Activated CD4-positive, alpha-beta memory T cell treated with anti-CD3 and anti-CD28 coated beads for 36 hours (primary cell): Measurements from ENCODE around the gene PITPNM3. TPM values are rescaled to one million over a fixed set of nuclear protein-coding genes. Genes with fewer than 3 reads are reported as not detected.
"Not testable (repeated sequence)": the region's sequence is repeated elsewhere in the genome, so short reads cannot be mapped to it uniquely, and the experiment has no call there.

Source experiments
- CTCF ChIA-PET: fragments of 350-600 bp; sonication (Branson Sonifier 250); formaldehyde crosslinking; loops from one replicate; lab custom pipeline; 2021; ENCODE audit warnings: antibody characterized with exemption, inconsistent platforms; lab: Charles Lee
- POLR2A ChIA-PET: fragments of 350-600 bp; sonication (Branson Sonifier 250); formaldehyde crosslinking; loops from one replicate; lab custom pipeline; 2021; ENCODE audit warnings: antibody characterized with exemption; lab: Charles Lee
- DNase-seq: peaks from one replicate; pipeline ENCODE4 v3.0.0-alpha.2; 2020
- H3K27ac Mint-ChIP-seq: one replicate; pipeline ENCODE4 v1.8.0; 2021; ENCODE audit warnings: mixed read lengths
- H3K27me3 Mint-ChIP-seq: one replicate; pipeline ENCODE4 v1.8.0; 2021; ENCODE audit warnings: mixed read lengths
- H3K36me3 Mint-ChIP-seq: one replicate; pipeline ENCODE4 v1.8.0; 2021; ENCODE audit warnings: mixed read lengths
- H3K4me1 Mint-ChIP-seq: one replicate; pipeline ENCODE4 v1.8.0; 2021; ENCODE audit warnings: low read depth, mixed read lengths
- H3K4me3 Mint-ChIP-seq: one replicate; pipeline ENCODE4 v1.8.0; 2021; ENCODE audit warnings: mild to moderate bottlenecking, mixed read lengths
- H3K9me3 Mint-ChIP-seq: one replicate; pipeline ENCODE4 v1.8.0; 2021; ENCODE audit warnings: mixed read lengths
- intact Hi-C: fragments of 100-400 bp; cut with micrococcal nuclease; formaldehyde crosslinking; loops from one replicate; pipeline ENCODE4 v1.15.1; 2023
- total RNA-seq, 2 experiments: library from RNA; stranded (reverse); gene quantifications; one replicate each; pipeline ENCODE4 v1.2.3, GENCODE V29; 2021

The PITPNM3 gene
- total RNA-seq, 2 experiments from 2014 or later = 0.41 to 0.48 TPM

DNA sequence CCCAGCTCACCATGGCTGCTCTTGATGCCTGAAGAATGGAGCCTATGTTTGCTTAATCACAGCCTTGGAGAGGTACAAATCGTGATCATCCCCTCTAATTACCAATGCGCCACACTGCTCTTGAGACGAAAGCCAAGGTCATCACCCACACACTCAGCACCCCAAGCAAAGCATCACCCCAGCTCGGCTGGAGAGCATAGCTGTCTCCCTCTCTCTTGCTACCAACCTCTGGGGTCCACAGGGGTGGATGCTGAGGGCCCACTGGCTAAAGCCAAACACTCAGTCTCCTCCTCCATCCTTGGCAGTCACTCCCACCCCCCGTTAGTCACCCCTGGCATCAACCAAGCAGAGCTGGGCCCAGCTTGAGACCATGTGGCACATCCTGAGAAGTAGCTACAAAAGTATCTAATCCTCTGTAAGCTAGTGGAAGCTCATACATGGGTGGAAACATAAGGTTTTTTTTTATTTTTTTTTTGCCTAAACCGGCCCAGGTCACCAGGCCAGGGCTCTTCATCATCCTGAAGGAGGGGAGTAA lies 67.3 kb downstream of the PITPNM3 start:
- intact Hi-C loops = no loop called here
- H3K27me3 Mint-ChIP-seq = peaks cover 13% of the 10 kb centered on the region
- ChIA-PET CTCF (no interaction called here), POLR2A (no interaction called here)
- no peaks in the 10 kb centered on the region for H3K36me3 Mint-ChIP-seq
- no peaks in the 10 kb centered on the region for H3K4me1 Mint-ChIP-seq
- no peak for DNase-seq
- no peak overlapping the region for H3K27ac Mint-ChIP-seq
- no peaks in the 10 kb centered on the region for H3K9me3 Mint-ChIP-seq
- no peak overlapping the region for H3K4me3 Mint-ChIP-seq

- ChIA-PET CTCF (no interaction called here), POLR2A (no interaction called here)
- Mint-ChIP-seq H3K4me1 (no peaks in the 10 kb centered on the region), H3K27ac (no peak overlapping the region), H3K27me3 (peaks cover 13% of the 10 kb centered on the region), H3K9me3 (no peaks in the 10 kb centered on the region), H3K36me3 (no peaks in the 10 kb centered on the region), H3K4me3 (no peak overlapping the region)
- intact Hi-C loops = no loop called here
- DNase-seq = no peak
These were observed 68.3 kb downstream of the PITPNM3 start for GRCh38 chr17:6488008-6488539.

- no peak for DNase-seq
- ChIA-PET CTCF (interaction anchor here (1.3 kb wide), 1 partner anchor 15 kb away, joined by 6 read pairs; no protein-coding TSS in a partner anchor), POLR2A (no interaction called here)
- Mint-ChIP-seq H3K9me3 (no peaks in the 10 kb centered on the region), H3K4me1 (no peaks in the 10 kb centered on the region), H3K4me3 (no peak overlapping the region), H3K36me3 (no peaks in the 10 kb centered on the region), H3K27me3 (peaks cover 13% of the 10 kb centered on the region), H3K27ac (no peak overlapping the region)
- intact Hi-C loops = no loop called here
These were observed 68.9 kb downstream of the PITPNM3 start for GRCh38 chr17:6487251-6488007.

- no peaks in the 10 kb centered on the region for H3K36me3 Mint-ChIP-seq
- POLR2A ChIA-PET = no interaction called here
- H3K4me3 Mint-ChIP-seq = no peak overlapping the region
- CTCF ChIA-PET = interaction anchor here (0.7 to 1.3 kb wide), 2 partner anchors 11 to 13 kb away, joined by 3 to 6 read pairs; no protein-coding TSS in a partner anchor
- intact Hi-C loops = no loop called here
- DNase-seq = no peak
- no peak overlapping the region for H3K27ac Mint-ChIP-seq
- no peaks in the 10 kb centered on the region for H3K4me1 Mint-ChIP-seq
- no peaks in the 10 kb centered on the region for H3K9me3 Mint-ChIP-seq
- H3K27me3 Mint-ChIP-seq = peaks cover 16% of the 10 kb centered on the region
These were observed 70.5 kb downstream of the PITPNM3 start for GRCh38 chr17:6485646-6486412.

DNA sequence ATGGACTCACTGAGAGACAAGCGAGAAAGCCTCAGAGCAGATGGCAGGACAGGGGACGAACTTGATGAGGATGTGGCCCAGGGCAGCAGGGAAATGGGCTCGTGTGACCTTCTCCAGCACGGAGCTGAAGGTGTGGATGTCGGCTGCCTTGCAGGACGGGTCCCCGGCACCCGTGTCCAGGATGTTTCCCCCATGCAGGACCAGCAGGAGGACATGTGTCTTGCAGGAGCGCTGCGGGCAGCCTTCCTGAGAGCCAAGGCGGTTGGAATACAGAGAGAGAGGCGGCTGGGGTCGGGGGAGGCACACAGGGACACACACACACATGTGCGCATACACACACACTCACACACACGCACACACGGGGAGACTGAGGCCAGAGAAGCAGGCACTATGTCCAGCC lies 72.8 kb downstream of the PITPNM3 start:
- Mint-ChIP-seq H3K27me3 (peaks cover 19% of the 10 kb centered on the region), H3K36me3 (no peaks in the 10 kb centered on the region), H3K9me3 (no peaks in the 10 kb centered on the region), H3K4me1 (no peaks in the 10 kb centered on the region), H3K4me3 (no peak overlapping the region), H3K27ac (no peak overlapping the region)
- ChIA-PET POLR2A (no interaction called here), CTCF (interaction anchor here (1.0 kb wide), 1 partner anchor 10 kb away, joined by 4 read pairs; no protein-coding TSS in a partner anchor)
- intact Hi-C loops = no loop called here
- no peak for DNase-seq

- H3K4me3 Mint-ChIP-seq, H3K36me3 Mint-ChIP-seq, intact Hi-C loops, H3K9me3 Mint-ChIP-seq, DNase-seq, H3K4me1 Mint-ChIP-seq, H3K27ac Mint-ChIP-seq, POLR2A ChIA-PET: not testable (repeated sequence)
- peaks cover 15% of the 10 kb centered on the region for H3K27me3 Mint-ChIP-seq
- CTCF ChIA-PET = interaction anchor here (0.7 kb wide), 1 partner anchor 8 kb away, joined by 3 read pairs; no protein-coding TSS in a partner anchor
These were observed 73.6 kb downstream of the PITPNM3 start for GRCh38 chr17:6482796-6483195.

- H3K27ac Mint-ChIP-seq = no peak overlapping the region
- CTCF ChIA-PET = no interaction called here
- H3K36me3 Mint-ChIP-seq = no peaks in the 10 kb centered on the region
These were observed 74.3 kb downstream of the PITPNM3 start for GRCh38 chr17:6482105-6482455.

DNA sequence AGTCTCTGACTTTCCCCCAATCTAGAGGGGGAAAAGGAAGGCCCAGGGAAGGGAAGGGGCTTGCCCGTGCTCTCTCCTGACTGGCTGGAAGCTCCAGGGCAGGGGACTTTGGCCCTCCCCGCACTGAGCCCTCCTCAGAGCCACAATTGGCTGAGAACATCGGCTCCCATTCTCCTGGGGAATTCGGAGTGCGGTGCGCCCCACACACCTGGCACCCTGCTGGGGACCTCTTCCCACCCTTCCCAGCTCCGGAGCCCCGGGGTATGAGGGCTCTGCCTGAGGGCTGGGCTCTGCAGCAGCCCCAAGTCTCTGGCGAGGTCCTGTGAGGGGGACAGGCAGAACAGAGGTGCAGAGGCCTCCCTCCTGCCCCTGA lies 76.1 kb downstream of the PITPNM3 start:
- H3K4me1 Mint-ChIP-seq = no peaks in the 10 kb centered on the region
- peaks cover 6% of the 10 kb centered on the region for H3K27me3 Mint-ChIP-seq
- intact Hi-C loops = no loop called here
- H3K4me3 Mint-ChIP-seq = no peak overlapping the region
- no peaks in the 10 kb centered on the region for H3K9me3 Mint-ChIP-seq
- ChIA-PET CTCF (no interaction called here), POLR2A (no interaction called here)
- DNase-seq = no peak
- H3K27ac Mint-ChIP-seq = no peak overlapping the region
- no peaks in the 10 kb centered on the region for H3K36me3 Mint-ChIP-seq

More at GRCh38 chr17:6482105-6482455, 74.3 kb downstream of the PITPNM3 start:
- peaks cover 14% of the 10 kb centered on the region for H3K27me3 Mint-ChIP-seq
- intact Hi-C loops = no loop called here
- H3K9me3 Mint-ChIP-seq = no peaks in the 10 kb centered on the region
- POLR2A ChIA-PET = no interaction called here
- DNase-seq = no peak
- H3K4me3 Mint-ChIP-seq = no peak overlapping the region
- H3K4me1 Mint-ChIP-seq = no peaks in the 10 kb centered on the region

- ChIA-PET POLR2A (no interaction called here), CTCF (no interaction called here)
- no peak overlapping the region for H3K4me3 Mint-ChIP-seq
- no peak overlapping the region for H3K27ac Mint-ChIP-seq
- no peaks in the 10 kb centered on the region for H3K4me1 Mint-ChIP-seq
- intact Hi-C loops = no loop called here
- H3K9me3 Mint-ChIP-seq = no peaks in the 10 kb centered on the region
- H3K36me3 Mint-ChIP-seq = no peaks in the 10 kb centered on the region
- no peak for DNase-seq
- peaks cover 6% of the 10 kb centered on the region for H3K27me3 Mint-ChIP-seq
These were observed 76.6 kb downstream of the PITPNM3 start for GRCh38 chr17:6479622-6480302.

DNA sequence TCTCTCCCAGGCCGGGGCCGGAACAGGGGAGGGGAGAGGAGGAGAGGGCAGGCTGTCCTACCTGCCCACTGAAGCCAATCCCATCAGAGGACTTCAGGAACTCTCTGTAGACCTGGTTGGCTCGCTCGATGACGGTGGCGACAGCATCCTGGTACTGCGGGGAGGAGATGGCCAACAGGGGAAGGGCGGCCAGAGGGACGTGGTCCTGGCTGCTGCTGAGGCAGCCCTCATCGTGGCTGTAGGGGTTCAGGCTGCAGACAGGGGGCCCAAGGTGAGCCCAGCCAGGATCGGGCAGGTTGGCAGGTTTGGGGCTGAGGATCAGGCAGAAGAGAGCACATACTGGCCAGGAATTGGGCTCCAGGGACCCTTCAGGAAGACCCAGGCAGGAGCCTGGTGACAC lies 77.9 kb downstream of the PITPNM3 start:
- ChIA-PET CTCF (no interaction called here), POLR2A (no interaction called here)
- H3K27ac Mint-ChIP-seq = no peak overlapping the region
- H3K9me3 Mint-ChIP-seq = no peaks in the 10 kb centered on the region
- H3K36me3 Mint-ChIP-seq = no peaks in the 10 kb centered on the region
- H3K27me3 Mint-ChIP-seq = peaks cover 6% of the 10 kb centered on the region
- intact Hi-C loops = no loop called here
- DNase-seq = no peak
- H3K4me3 Mint-ChIP-seq = no peak overlapping the region
- H3K4me1 Mint-ChIP-seq = no peaks in the 10 kb centered on the region

DNA sequence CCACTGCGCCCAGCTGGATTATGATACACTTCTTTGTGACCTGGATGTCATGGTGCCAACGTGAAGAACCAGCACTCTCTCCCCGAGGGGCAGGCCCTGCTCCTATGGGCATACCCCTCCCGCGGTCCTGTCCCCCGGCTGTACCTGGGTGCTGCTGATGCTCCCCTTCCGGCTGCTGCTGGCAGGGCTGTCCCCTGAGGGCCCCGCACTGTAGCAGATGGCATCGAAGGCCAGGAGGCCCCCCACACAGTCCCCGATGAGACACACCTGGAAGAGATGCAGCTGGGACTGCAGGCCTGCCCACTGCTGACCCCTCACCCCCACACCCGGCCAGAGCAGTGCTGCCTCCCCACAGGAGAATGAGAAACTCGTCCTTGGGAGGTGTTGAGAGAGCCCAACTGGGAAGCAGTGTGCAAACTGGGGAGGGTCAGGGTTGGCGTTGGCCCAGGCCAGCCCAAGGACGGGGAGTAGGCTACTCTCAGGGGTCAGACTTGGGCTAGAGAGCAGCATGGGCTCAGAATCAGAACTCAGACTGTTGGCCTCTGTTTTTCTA lies 78.4 kb downstream of the PITPNM3 start:
- peaks cover 6% of the 10 kb centered on the region for H3K27me3 Mint-ChIP-seq
- ChIA-PET POLR2A (no interaction called here), CTCF (no interaction called here)
- DNase-seq = no peak
- H3K4me1 Mint-ChIP-seq = peaks cover 2% of the 10 kb centered on the region
- H3K36me3 Mint-ChIP-seq = no peaks in the 10 kb centered on the region
- intact Hi-C loops = no loop called here
- H3K9me3 Mint-ChIP-seq = no peaks in the 10 kb centered on the region
- no peak overlapping the region for H3K27ac Mint-ChIP-seq
- no peak overlapping the region for H3K4me3 Mint-ChIP-seq

DNA sequence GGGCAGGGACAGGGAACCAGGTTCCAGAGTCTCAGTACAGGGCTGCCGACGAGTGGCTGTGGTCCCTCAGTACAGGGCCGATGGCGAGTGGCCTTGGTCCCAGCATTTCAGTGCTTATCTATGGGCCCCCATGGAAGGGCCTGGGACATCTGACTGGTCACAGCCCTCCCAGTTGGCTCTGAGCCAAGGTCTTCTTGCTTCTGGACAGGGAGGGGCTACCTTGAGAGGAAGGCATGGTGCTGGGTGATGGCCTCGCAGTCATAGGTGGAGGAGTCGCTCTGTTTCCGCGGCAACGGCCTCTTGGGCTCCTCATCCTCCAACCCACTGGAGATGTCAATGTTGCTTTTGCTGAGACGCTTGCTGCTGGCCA lies 79.6 kb downstream of the PITPNM3 start:
- Mint-ChIP-seq H3K27me3 (peaks cover 6% of the 10 kb centered on the region), H3K9me3 (no peaks in the 10 kb centered on the region), H3K4me3 (no peak overlapping the region), H3K36me3 (no peaks in the 10 kb centered on the region), H3K27ac (no peak overlapping the region), H3K4me1 (peaks cover 2% of the 10 kb centered on the region)
- DNase-seq = no peak
- intact Hi-C loops = no loop called here
- CTCF ChIA-PET = no interaction called here
- POLR2A ChIA-PET = no interaction called here
